Upper lobe of left lung (tissue), 6 donors: ENCODE data around the gene SAMD7. TPM values are rescaled to one million over a fixed set of nuclear protein-coding genes. Genes with fewer than 3 reads are reported as not detected.
A peak's percentile ranks its signal among the peaks of the same experiment; 100 is the strongest.

Source experiments
- ATAC-seq, 2 donors: fragments of 200-7000 bp; cut with Tn5 transposase; one replicate each; pipeline ENCODE4 v1.9.1; 2022; ENCODE audit warnings: mild to moderate bottlenecking in 2 of 2, moderate library complexity in 2 of 2; ENCODE audit not compliant: low FRiP score in 2 of 2
- DNase-seq, 2 donors: peaks; one replicate each; pipeline ENCODE4 v3.0.0-alpha.2; 2019 to 2020
- H3K27ac ChIP-seq, 4 donors: fragments of 200-600 bp; sonication (generic); one replicate each; pipeline ENCODE4 v1.5.1; 2016 to 2019
- H3K27me3 ChIP-seq, 4 donors: fragments of 200-600 bp; sonication (generic); one replicate each; pipeline ENCODE4 v1.5.1; 2017 to 2019
- H3K36me3 ChIP-seq, 4 donors: fragments of 200-600 bp; sonication (generic); one replicate each; pipeline ENCODE4 v1.5.1; 2016 to 2019
- H3K4me1 ChIP-seq, 4 donors: fragments of 200-600 bp; sonication (generic); one replicate each; pipeline ENCODE4 v1.5.1; 2018 to 2019
- H3K4me3 ChIP-seq, 4 donors: fragments of 200-600 bp; sonication (generic); one replicate each; pipeline ENCODE4 v1.5.1; 2017 to 2019; ENCODE audit warnings: mild to moderate bottlenecking in 2 of 4, moderate library complexity in 1 of 4
- H3K9me3 ChIP-seq, 4 donors: fragments of 200-600 bp; sonication (generic); one replicate each; pipeline ENCODE4 v1.5.1; 2018 to 2019
- EP300 ChIP-seq, 4 donors: sonication (generic); formaldehyde crosslinking; IDR thresholded peaks; one replicate each; pipeline ENCODE4 v1.5.1; 2017; ENCODE audit warnings: antibody characterized with exemption in 4 of 4, control low read depth in 2 of 4
- POLR2A ChIP-seq, 4 donors: fragments of 450-650 bp; IDR thresholded peaks; one replicate each; pipeline ENCODE4 v1.5.1; 2016 to 2017; ENCODE audit warnings: antibody characterized with exemption in 4 of 4, mild to moderate bottlenecking in 2 of 4
- POLR2AphosphoS5 ChIP-seq, 2 donors: sonication (generic); formaldehyde crosslinking; IDR thresholded peaks; one replicate each; pipeline ENCODE4 v1.5.1; 2017; ENCODE audit warnings: antibody characterized with exemption in 2 of 2
- WGBS, 2 donors: methylation state at CpG; one replicate each; pipeline ENCODE4 v1.1.5; 2017 to 2018; 5-methylcytosine and 5-hydroxymethylcytosine counted together
- total RNA-seq, 6 donors: library from RNA; depleted of rRNA in 4 of 6; stranded (reverse); fragments of >200 nt in 4 of 6; gene quantifications; one replicate each; pipeline versions ENCODE4 v1.1.0 to v1.2.1, GENCODE V29; 2016 to 2021
- TF ChIP-seq, protein P1 (sequence below), 6 experiments: fragments of 450-650 bp in 4 of 6; fragments of 200-600 bp in 2 of 6; sonication (generic) in 2 of 6; IDR thresholded peaks; one replicate each; pipeline ENCODE4 v1.5.1; 2016 to 2019; ENCODE audit warnings: antibody characterized with exemption in 6 of 6
- donor health status: DM: no; HTN: no; CAD: no; lungs with moderate emphysema.
- donor health status: DM: no; HTN: yes; CAD: no; lungs with severe emphysema.

The SAMD7 gene
- total RNA-seq, 6 donors from 2014 or later, result not detected

DNA sequence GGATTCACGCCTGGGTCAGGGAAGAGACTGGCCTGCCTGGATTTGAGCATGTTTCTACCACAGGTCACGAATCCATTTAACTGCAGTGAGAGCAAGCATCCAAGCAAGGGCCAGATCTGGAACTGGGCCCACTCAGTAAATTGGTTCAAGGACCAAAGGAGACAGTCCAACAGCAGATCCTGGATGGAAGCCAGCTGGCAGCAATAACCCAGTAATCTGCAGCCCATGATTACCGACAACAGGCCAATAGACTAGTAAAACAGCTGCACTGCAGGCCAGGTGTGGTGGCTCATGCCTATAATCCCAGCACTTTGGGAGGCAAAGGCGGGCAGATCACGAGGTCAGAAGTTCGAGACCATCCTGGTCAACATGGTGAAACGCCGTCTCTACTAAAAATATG is 11.8 kb downstream of the SAMD7 start:
- H3K4me1 ChIP-seq, result no peaks in the 10 kb centered on the region
- no peak for ATAC-seq
- WGBS, 2 donors, result 70 to 71% methylated on average over 6 to 7 of the region's 8 CpGs
- TF ChIP-seq, protein P1, sequence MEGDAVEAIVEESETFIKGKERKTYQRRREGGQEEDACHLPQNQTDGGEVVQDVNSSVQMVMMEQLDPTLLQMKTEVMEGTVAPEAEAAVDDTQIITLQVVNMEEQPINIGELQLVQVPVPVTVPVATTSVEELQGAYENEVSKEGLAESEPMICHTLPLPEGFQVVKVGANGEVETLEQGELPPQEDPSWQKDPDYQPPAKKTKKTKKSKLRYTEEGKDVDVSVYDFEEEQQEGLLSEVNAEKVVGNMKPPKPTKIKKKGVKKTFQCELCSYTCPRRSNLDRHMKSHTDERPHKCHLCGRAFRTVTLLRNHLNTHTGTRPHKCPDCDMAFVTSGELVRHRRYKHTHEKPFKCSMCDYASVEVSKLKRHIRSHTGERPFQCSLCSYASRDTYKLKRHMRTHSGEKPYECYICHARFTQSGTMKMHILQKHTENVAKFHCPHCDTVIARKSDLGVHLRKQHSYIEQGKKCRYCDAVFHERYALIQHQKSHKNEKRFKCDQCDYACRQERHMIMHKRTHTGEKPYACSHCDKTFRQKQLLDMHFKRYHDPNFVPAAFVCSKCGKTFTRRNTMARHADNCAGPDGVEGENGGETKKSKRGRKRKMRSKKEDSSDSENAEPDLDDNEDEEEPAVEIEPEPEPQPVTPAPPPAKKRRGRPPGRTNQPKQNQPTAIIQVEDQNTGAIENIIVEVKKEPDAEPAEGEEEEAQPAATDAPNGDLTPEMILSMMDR (IDR thresholded peaks at IDR 0.05), result no peak
- no peak for TF ChIP-seq POLR2A (IDR thresholded peaks at IDR 0.05)
- TF ChIP-seq POLR2AphosphoS5 (IDR thresholded peaks at IDR 0.05), result no peak
- TF ChIP-seq EP300 (IDR thresholded peaks at IDR 0.05), result no peak
- H3K27ac ChIP-seq, result no peak overlapping the region
- no peaks in the 10 kb centered on the region for H3K36me3 ChIP-seq
- DNase-seq, result peak in 1 of 2 donors; percentile 31
- H3K9me3 ChIP-seq, result no peaks in the 10 kb centered on the region
- H3K4me3 ChIP-seq, result no peak overlapping the region
- H3K27me3 ChIP-seq, result no peaks in the 10 kb centered on the region

DNA sequence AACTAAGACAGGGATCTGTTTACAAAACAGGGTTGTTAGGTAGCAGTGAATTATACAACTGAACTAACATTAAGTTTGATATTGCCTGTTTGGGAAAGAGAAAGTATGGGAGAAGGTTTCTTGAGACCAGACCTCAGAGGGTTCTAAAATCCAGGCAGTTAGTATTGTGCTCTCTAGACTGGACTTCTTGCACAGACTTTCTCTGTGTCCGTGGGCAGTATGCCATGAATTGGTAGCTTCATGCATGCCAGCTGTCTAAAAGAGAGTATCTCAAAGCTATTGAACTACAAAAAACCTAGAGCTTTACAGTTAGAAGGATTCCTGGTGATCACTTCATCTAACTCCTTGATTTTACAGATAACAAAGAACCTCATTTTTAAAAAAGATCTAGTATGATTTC is 12.5 kb downstream of the SAMD7 start:
- TF ChIP-seq EP300 (IDR thresholded peaks at IDR 0.05), result no peak
- TF ChIP-seq, protein P1 (IDR thresholded peaks at IDR 0.05), result no peak
- no peak for TF ChIP-seq POLR2A (IDR thresholded peaks at IDR 0.05)
- TF ChIP-seq POLR2AphosphoS5 (IDR thresholded peaks at IDR 0.05), result no peak
- no peak overlapping the region for H3K27ac ChIP-seq
- no peak overlapping the region for H3K4me3 ChIP-seq
- H3K36me3 ChIP-seq, result no peaks in the 10 kb centered on the region
- no peaks in the 10 kb centered on the region for H3K27me3 ChIP-seq
- ATAC-seq, result no peak
- H3K4me1 ChIP-seq, result no peaks in the 10 kb centered on the region
- DNase-seq, result no peak
- WGBS, 2 donors, result 67 to 93% methylated on average over 1 of the region's 1 CpG
- H3K9me3 ChIP-seq, result no peaks in the 10 kb centered on the region

DNA sequence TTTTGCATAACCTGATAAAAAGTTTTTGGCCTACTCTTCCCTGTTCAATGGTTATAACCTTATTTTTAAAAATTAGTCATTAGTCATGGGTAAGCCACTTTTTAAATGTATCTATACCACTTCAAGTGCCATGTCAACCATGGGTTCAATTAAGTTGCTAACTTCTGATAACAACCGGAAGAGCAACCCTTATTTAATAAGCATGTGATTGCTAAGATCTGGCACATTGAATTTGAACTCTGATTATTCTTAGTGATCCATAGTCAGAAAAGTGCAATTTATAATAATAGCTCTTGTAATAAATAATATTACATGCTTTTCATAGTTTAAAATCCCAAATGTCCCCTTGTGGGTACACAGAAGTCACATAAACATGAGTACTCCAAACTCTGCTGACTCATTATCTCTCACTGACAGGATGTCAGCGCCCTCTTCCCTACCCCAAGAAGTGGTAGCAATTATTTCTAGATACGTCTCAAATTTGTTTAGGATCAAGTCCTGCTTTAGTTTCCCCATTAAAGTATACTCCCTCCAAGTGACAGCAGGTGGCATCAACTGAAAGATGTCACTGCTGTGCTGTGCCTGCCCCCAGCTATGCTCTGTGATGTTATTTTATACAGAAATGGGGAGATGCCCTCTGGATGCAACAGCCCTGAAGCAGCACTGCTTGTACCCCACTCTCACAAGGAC is 18.6 kb downstream of the SAMD7 start:
- WGBS, 2 donors, result 69 to 74% methylated on average over 3 of the region's 3 CpGs
- Histone ChIP-seq H3K36me3 (no peaks in the 10 kb centered on the region), H3K4me1 (no peaks in the 10 kb centered on the region), H3K9me3 (no peaks in the 10 kb centered on the region), H3K27ac (no peak overlapping the region), H3K27me3 (no peaks in the 10 kb centered on the region), H3K4me3 (no peak overlapping the region)
- TF ChIP-seq, protein P1 (IDR thresholded peaks at IDR 0.05), result peak in 1 of 6 experiments; percentile 11
- TF ChIP-seq EP300 (IDR thresholded peaks at IDR 0.05), result no peak
- ATAC-seq, result no peak
- no peak for DNase-seq

DNA sequence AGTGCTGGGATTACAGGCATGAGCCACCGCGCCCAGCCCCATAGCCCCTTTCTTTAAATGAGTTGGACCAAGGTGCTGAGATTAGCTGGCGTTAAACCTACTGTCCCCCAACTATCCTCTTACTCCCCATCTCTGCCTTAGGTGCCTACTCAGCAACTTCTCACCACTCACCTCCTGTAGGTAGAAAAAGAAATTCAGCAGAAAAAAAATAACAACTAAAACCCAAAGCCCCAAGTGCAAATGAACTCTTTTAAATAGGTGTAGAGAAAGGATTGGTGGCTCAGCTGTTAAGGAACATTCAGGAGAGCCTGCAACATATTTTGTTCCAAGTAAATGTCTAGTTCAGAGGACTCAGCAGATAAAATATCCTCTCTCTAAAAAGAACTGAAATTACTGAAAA is 19.5 kb downstream of the SAMD7 start:
- Histone ChIP-seq H3K4me1 (no peaks in the 10 kb centered on the region), H3K36me3 (no peaks in the 10 kb centered on the region), H3K4me3 (no peak overlapping the region), H3K9me3 (no peaks in the 10 kb centered on the region), H3K27me3 (no peaks in the 10 kb centered on the region), H3K27ac (no peak overlapping the region)
- 96 to 97% methylated on average over 3 of the region's 3 CpGs for WGBS, 2 donors
- no peak for TF ChIP-seq EP300 (IDR thresholded peaks at IDR 0.05)
- TF ChIP-seq, protein P1 (IDR thresholded peaks at IDR 0.05), result no peak
- no peak for TF ChIP-seq POLR2A (IDR thresholded peaks at IDR 0.05)
- no peak for TF ChIP-seq POLR2AphosphoS5 (IDR thresholded peaks at IDR 0.05)
- ATAC-seq (no peak), DNase-seq (no peak)
